ENCODE data around the gene SULT1A3.
"Not testable (repeated sequence)": the region's sequence is repeated elsewhere in the genome, so short reads cannot be mapped to it uniquely, and the experiment has no call there.

GRCh38 chr16:30205541-30206236, 6.6 kb downstream of the SULT1A3 start:
- TF ChIP-seq, protein P1, sequence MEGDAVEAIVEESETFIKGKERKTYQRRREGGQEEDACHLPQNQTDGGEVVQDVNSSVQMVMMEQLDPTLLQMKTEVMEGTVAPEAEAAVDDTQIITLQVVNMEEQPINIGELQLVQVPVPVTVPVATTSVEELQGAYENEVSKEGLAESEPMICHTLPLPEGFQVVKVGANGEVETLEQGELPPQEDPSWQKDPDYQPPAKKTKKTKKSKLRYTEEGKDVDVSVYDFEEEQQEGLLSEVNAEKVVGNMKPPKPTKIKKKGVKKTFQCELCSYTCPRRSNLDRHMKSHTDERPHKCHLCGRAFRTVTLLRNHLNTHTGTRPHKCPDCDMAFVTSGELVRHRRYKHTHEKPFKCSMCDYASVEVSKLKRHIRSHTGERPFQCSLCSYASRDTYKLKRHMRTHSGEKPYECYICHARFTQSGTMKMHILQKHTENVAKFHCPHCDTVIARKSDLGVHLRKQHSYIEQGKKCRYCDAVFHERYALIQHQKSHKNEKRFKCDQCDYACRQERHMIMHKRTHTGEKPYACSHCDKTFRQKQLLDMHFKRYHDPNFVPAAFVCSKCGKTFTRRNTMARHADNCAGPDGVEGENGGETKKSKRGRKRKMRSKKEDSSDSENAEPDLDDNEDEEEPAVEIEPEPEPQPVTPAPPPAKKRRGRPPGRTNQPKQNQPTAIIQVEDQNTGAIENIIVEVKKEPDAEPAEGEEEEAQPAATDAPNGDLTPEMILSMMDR (IDR thresholded peaks at IDR 0.05) = not testable (repeated sequence)
- not testable (repeated sequence) for TF ChIP-seq EZH2 (IDR thresholded peaks at IDR 0.05; ENCODE audit: borderline replicate concordance, insufficient read depth, low read depth, low read length, poor library complexity, severe bottlenecking)
